Testis (tissue), 3 donors: ENCODE results near the gene ACE. TPM values are rescaled to one million over a fixed set of nuclear protein-coding genes. Genes with fewer than 3 reads are reported as not detected.

ENCODE experiments used
- DNase-seq: peaks from one replicate; pipeline ENCODE4 v3.0.0-alpha.2; 2019
- H3K27ac ChIP-seq, 2 donors: fragments of 200-600 bp; sonication (generic); one replicate each; pipeline ENCODE4 v1.5.1; 2019
- H3K27me3 ChIP-seq: fragments of 200-600 bp; sonication (generic); one replicate; pipeline ENCODE4 v1.5.1; 2019
- H3K36me3 ChIP-seq: fragments of 200-600 bp; sonication (generic); one replicate; pipeline ENCODE4 v1.5.1; 2017; ENCODE audit warnings: low read depth; ENCODE audit errors: missing control alignments
- H3K4me1 ChIP-seq: fragments of 200-600 bp; sonication (generic); one replicate; pipeline ENCODE4 v1.5.1; 2019
- H3K4me3 ChIP-seq, 2 donors: fragments of 200-600 bp; sonication (generic); one replicate each; pipeline ENCODE4 v1.5.1; 2017 to 2019
- H3K9me3 ChIP-seq: fragments of 200-600 bp; sonication (generic); one replicate; pipeline ENCODE4 v1.5.1; 2017
- POLR2A ChIP-seq: fragments of 450-650 bp; IDR thresholded peaks from one replicate; pipeline ENCODE4 v1.6.1; 2017; ENCODE audit warnings: antibody characterized with exemption, mild to moderate bottlenecking, moderate library complexity
- WGBS, 2 donors: methylation state at CpG; one replicate each; pipeline ENCODE4 v1.1.5; 2018; 5-methylcytosine and 5-hydroxymethylcytosine counted together
- intact Hi-C: fragments of 100-400 bp; cut with DNase I; formaldehyde crosslinking; loops from one replicate; pipeline ENCODE4 v1.15.1; 2023; ENCODE audit warnings: low total_unique reads
- polyA plus RNA-seq: library from polyadenylated mRNA; stranded (reverse); fragments of 350-450 nt; fragmentation: Illumina TruSeq; extraction: RNeasy Lipid Tissue Mini Kit (QIAGEN cat#74804); gene quantifications from one replicate; pipeline ENCODE4 v1.2.3, GENCODE V29; 2014; ENCODE audit warnings: low read depth, low replicate concordance; ENCODE audit not compliant: insufficient read depth
- total RNA-seq, 2 donors: library from RNA; depleted of rRNA; stranded (reverse); fragments of >200 nt; gene quantifications; one replicate each; pipeline ENCODE4 v1.2.3, GENCODE V29; 2016
- TF ChIP-seq, protein P1 (sequence below), 3 experiments: fragments of 450-650 bp in 2 of 3; fragments of 200-600 bp in 1 of 3; sonication (generic) in 1 of 3; IDR thresholded peaks; one replicate each; pipeline ENCODE4 v1.5.1; 2016 to 2019; ENCODE audit warnings: antibody characterized with exemption in 3 of 3, mild to moderate bottlenecking in 2 of 3, moderate library complexity in 1 of 3

ACE gene
- total and polyA plus RNA-seq, 3 donors from 2014 or later, result 87.8 to 216 (median 174) TPM

- no peak for TF ChIP-seq POLR2A
- TF ChIP-seq, protein P1, sequence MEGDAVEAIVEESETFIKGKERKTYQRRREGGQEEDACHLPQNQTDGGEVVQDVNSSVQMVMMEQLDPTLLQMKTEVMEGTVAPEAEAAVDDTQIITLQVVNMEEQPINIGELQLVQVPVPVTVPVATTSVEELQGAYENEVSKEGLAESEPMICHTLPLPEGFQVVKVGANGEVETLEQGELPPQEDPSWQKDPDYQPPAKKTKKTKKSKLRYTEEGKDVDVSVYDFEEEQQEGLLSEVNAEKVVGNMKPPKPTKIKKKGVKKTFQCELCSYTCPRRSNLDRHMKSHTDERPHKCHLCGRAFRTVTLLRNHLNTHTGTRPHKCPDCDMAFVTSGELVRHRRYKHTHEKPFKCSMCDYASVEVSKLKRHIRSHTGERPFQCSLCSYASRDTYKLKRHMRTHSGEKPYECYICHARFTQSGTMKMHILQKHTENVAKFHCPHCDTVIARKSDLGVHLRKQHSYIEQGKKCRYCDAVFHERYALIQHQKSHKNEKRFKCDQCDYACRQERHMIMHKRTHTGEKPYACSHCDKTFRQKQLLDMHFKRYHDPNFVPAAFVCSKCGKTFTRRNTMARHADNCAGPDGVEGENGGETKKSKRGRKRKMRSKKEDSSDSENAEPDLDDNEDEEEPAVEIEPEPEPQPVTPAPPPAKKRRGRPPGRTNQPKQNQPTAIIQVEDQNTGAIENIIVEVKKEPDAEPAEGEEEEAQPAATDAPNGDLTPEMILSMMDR (IDR thresholded peaks at IDR 0.05), result no peak
- H3K27me3 ChIP-seq, result no peaks in the 10 kb centered on the region
- no peak overlapping the region for H3K27ac ChIP-seq
- intact Hi-C loops, result no loop called here
- WGBS, 2 donors, result 78 to 92% methylated on average over 3 of the region's 3 CpGs
- H3K4me1 ChIP-seq, result peaks cover 36% of the 10 kb centered on the region
- no peak for DNase-seq
- H3K36me3 ChIP-seq, result no peaks in the 10 kb centered on the region
- no peaks in the 10 kb centered on the region for H3K9me3 ChIP-seq
- no peak overlapping the region for H3K4me3 ChIP-seq
Measured at GRCh38 chr17:63448655-63449054, 28.2 kb upstream of the ACE start.

DNA sequence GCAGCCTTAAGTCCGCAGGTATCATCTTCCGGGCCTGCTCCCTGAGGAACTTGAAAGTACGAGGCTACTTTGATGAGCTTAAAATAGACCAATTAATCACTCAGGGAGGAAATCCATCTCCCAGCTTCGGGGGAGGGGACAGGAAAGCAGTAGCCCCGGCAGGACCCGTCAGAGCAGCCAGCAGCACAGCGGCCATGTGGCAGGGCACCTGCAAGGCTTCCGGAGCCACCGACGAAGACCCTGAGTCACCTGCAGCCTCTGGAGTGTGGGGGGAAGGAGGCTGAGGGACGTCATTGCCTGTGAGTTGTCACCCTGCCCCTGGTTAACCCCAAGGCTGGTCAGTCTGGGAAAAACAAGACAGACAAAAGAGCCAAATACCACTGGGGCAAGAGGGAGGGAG is 26.3 kb upstream of the ACE start:
- Histone ChIP-seq H3K4me1 (peaks cover 34% of the 10 kb centered on the region), H3K27ac (no peak overlapping the region), H3K27me3 (no peaks in the 10 kb centered on the region)

DNA sequence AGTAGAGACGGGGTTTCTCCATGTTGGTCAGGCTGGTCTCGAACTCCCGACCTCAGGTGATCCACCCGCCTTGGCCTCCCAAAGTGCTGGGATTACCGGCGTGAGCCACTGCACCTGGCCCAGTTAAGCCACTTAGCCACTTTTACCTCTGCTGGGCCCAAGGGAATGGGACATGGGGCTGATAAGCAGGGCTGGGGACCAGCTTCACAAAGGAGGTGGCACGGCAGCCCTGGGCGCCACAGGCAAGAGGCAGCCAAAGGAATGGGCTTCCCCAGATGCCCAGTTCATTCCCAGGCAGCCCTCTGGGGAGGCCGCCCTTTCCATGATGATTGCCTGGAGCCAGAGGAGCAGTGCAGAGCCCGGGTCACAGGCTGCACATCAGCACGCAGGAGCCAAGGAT is 25.7 kb upstream of the ACE start:
- H3K27ac ChIP-seq, result no peak overlapping the region
- intact Hi-C loops, result no loop called here
- no peak for DNase-seq
- H3K9me3 ChIP-seq, result no peaks in the 10 kb centered on the region
- no peak for TF ChIP-seq POLR2A
- TF ChIP-seq, protein P1 (IDR thresholded peaks at IDR 0.05), result no peak
- H3K4me1 ChIP-seq, result peaks cover 32% of the 10 kb centered on the region
- no peaks in the 10 kb centered on the region for H3K36me3 ChIP-seq
- H3K4me3 ChIP-seq, result no peak overlapping the region
- 87 to 93% methylated on average over 5 to 11 of the region's 11 CpGs for WGBS, 2 donors
- no peaks in the 10 kb centered on the region for H3K27me3 ChIP-seq

More for the DNA sequence above, 26.3 kb upstream of the ACE start:
- intact Hi-C loops, result no loop called here
- no peak overlapping the region for H3K4me3 ChIP-seq
- H3K9me3 ChIP-seq, result no peaks in the 10 kb centered on the region
- TF ChIP-seq POLR2A, result no peak
- TF ChIP-seq, protein P1 (IDR thresholded peaks at IDR 0.05), result no peak
- WGBS, 2 donors, result 70% methylated on average over 11 of the region's 11 CpGs
- DNase-seq, result no peak
- H3K36me3 ChIP-seq, result no peaks in the 10 kb centered on the region

GRCh38 chr17:63452046-63452961 is 24.6 kb upstream of the ACE start:
- TF ChIP-seq, protein P1 (IDR thresholded peaks at IDR 0.05), result no peak
- no peak for TF ChIP-seq POLR2A
- H3K36me3 ChIP-seq, result no peaks in the 10 kb centered on the region
- H3K4me1 ChIP-seq, result peaks cover 23% of the 10 kb centered on the region
- H3K4me3 ChIP-seq, result no peak overlapping the region
- no peak for DNase-seq
- no peak overlapping the region for H3K27ac ChIP-seq
- H3K9me3 ChIP-seq, result no peaks in the 10 kb centered on the region
- 63 to 79% methylated on average over 12 to 15 of the region's 15 CpGs for WGBS, 2 donors
- H3K27me3 ChIP-seq, result no peaks in the 10 kb centered on the region
- intact Hi-C loops, result no loop called here
